ENCODE data around the gene IRF3. TPM values are rescaled to one million over a fixed set of nuclear protein-coding genes. Genes with fewer than 3 reads are reported as not detected.
A peak's percentile ranks its signal among the peaks of the same experiment; 100 is the strongest.
"Not testable (repeated sequence)": the region's sequence is repeated elsewhere in the genome, so short reads cannot be mapped to it uniquely, and the experiment has no call there.

The IRF3 gene
- total RNA-seq, 1 donor from 2014 or later: 34.5 TPM

DNA sequence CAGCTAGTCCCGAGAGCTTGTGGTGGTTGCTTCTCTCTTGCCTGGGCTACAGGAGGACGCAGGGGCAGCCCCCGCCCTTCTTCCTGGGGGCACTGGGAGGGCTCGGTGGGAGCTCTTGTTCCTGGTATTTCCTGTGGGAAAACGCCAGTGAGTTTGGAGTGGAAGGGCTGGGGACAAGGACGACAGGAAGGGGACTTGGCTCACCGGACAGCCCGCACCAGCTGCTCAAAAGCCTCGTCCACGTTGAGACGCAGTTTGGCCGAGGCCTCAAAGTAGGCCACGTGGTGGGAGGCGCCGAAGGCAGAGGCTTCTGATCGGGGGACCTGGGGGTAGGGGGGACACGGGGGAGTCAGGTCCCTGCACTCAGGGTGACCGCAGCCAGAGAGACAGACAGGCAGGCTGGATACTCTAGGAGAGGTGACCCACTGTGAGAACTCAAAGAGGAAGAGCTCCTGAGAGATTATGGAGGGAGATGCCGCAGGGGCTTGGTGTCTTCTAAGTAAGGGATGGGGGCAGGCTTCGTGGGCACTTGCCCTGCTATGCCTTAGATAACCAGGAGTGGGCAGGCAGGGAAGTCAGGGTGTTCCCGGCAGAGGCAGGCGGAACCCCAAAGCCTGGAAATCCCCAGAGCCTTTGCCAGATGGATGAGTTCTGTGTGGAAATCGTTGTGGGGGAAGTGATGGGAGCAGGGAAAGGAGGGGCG lies 30.0 kb downstream of the IRF3 start:
- H3K4me1 ChIP-seq: peaks cover 73% of the 10 kb centered on the region

DNA sequence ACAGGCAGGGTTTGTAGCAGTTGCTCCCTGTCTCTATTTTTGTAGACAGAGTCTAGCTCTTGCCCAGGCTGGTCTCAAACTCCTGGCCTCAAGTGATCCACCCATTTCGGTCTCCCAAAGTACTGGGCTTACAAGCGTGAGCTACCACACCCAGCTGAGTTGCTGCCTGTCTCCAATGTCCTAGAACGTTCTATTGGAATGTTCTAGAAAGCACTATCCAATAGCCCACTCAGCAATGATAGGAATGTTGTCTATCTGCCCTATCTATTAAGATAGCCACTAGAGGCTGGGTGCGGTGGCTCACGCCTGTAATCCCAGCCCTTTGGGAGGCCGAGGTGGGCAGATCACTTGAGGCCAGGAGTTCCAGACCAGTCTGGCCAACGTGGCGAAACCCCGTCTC lies 32.4 kb downstream of the IRF3 start:
- peaks cover 68% of the 10 kb centered on the region for H3K4me1 ChIP-seq

More for the DNA sequence above, 30.0 kb downstream of the IRF3 start:
- no peaks in the 10 kb centered on the region for H3K9me3 ChIP-seq (replicated peaks)
- H3K27ac ChIP-seq (replicated peaks): peak overlapping the region; percentile 65
- no peak overlapping the region for H3K4me3 ChIP-seq
- no peaks in the 10 kb centered on the region for H3K27me3 ChIP-seq (ENCODE audit: low read depth)
- intact Hi-C loops (cut with micrococcal nuclease): no loop called here
- TF ChIP-seq, protein P1, sequence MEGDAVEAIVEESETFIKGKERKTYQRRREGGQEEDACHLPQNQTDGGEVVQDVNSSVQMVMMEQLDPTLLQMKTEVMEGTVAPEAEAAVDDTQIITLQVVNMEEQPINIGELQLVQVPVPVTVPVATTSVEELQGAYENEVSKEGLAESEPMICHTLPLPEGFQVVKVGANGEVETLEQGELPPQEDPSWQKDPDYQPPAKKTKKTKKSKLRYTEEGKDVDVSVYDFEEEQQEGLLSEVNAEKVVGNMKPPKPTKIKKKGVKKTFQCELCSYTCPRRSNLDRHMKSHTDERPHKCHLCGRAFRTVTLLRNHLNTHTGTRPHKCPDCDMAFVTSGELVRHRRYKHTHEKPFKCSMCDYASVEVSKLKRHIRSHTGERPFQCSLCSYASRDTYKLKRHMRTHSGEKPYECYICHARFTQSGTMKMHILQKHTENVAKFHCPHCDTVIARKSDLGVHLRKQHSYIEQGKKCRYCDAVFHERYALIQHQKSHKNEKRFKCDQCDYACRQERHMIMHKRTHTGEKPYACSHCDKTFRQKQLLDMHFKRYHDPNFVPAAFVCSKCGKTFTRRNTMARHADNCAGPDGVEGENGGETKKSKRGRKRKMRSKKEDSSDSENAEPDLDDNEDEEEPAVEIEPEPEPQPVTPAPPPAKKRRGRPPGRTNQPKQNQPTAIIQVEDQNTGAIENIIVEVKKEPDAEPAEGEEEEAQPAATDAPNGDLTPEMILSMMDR (IDR thresholded peaks at IDR 0.05; ENCODE audit: borderline replicate concordance): no peak
- H3K36me3 ChIP-seq: peaks cover 23% of the 10 kb centered on the region
- DNase-seq: no peak

DNA sequence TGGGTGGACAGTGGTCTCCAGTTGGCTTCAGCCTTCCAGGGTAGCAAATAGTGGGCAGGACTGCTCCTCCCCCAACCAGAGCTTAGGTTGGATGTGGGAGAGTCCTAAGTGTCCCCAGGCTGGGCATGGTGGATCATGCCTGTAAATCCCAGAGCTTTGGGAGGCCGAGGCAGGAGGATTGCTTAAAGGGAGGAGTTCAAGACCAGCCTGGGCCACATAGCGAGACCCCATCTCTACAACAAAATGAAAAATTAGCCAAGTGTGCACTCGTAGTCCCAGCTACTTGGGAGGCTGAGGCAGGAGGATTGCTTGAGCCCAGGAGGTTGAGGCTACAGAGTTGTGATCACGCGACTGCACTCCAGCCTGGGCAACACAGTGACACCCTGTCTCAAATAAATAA lies 33.1 kb downstream of the IRF3 start:
- intact Hi-C loops (cut with micrococcal nuclease): no loop called here
- Histone ChIP-seq H3K36me3 (peaks cover 23% of the 10 kb centered on the region), H3K4me3 (no peak overlapping the region), H3K9me3 (replicated peaks) (no peaks in the 10 kb centered on the region), H3K27me3 (ENCODE audit: low read depth) (no peaks in the 10 kb centered on the region), H3K4me1 (peaks cover 61% of the 10 kb centered on the region), H3K27ac (replicated peaks) (no peak overlapping the region)
- TF ChIP-seq, protein P1 (IDR thresholded peaks at IDR 0.05; ENCODE audit: borderline replicate concordance): no peak
- DNase-seq: no peak

More for the DNA sequence above, 32.4 kb downstream of the IRF3 start:
- intact Hi-C loops (cut with micrococcal nuclease); H3K27me3 ChIP-seq (ENCODE audit: low read depth); H3K9me3 ChIP-seq (replicated peaks); H3K4me3 ChIP-seq; DNase-seq; H3K27ac ChIP-seq (replicated peaks): not testable (repeated sequence)
- peaks cover 23% of the 10 kb centered on the region for H3K36me3 ChIP-seq

DNA sequence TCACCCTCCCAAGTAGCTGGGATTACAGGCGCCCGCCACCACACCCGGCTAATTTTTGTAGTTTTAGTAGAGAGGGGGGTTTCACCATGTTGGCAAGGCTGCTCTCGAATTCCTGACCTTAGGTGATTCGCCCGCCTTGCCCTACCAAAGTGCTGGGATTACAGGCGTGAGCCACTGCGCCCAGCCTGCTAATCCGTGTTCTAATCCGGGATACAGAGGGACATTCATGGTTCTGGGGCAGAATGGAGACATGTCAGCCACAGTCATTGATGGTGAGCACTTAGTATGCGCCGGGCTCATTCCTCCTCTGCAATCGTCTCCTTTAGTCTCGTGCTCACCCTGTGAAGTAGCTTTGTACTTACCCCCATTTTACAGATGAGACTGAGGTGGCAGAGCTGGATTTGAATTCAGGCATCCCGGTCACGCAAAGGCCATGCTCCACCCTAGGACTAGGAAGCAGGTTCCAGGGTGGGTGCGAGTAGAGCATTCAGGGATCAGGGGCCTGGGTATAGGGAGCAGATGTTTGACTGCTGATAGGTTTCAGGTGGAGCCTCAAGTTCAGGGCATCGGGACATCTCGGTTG lies 34.0 kb downstream of the IRF3 start:
- Histone ChIP-seq H3K36me3 (peaks cover 30% of the 10 kb centered on the region), H3K27ac (replicated peaks) (peak overlapping the region; percentile 60), H3K27me3 (ENCODE audit: low read depth) (no peaks in the 10 kb centered on the region), H3K9me3 (replicated peaks) (no peaks in the 10 kb centered on the region), H3K4me3 (no peak overlapping the region), H3K4me1 (peaks cover 52% of the 10 kb centered on the region)
- TF ChIP-seq, protein P1 (IDR thresholded peaks at IDR 0.05; ENCODE audit: borderline replicate concordance): no peak
- DNase-seq: no peak
- intact Hi-C loops (cut with micrococcal nuclease): no loop called here

DNA sequence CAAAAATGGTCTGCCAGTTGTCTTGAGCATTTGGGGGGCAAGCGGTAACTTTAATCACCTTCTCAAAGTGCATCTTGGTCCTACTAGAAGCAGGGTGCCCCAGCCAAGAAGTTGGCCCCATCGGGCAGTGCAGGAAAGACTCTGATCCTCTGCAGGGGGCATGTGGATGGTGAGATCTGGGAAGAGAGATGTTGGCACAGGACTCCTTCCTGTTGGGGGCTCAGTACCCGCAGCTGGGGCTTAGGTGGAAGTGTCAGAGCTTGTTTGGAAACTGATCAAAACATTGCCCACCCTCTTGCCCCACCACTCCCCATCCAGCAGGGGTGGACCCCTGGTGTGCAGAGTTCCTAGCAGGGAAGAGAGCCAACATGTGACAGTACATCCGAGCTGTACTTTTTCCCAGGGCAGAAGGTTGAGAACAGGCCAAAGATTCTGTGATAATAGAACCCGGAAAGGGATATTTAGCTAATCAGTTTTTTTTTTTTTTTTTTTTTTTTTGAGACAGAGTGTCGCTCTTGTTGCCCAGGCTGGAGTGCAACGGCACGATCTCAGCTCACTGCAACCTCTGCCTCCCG lies 34.6 kb downstream of the IRF3 start:
- peak overlapping the region; percentile 60 for H3K27ac ChIP-seq (replicated peaks)
- intact Hi-C loops (cut with micrococcal nuclease): no loop called here

More for the DNA sequence above, 34.6 kb downstream of the IRF3 start:
- Histone ChIP-seq H3K36me3 (peaks cover 30% of the 10 kb centered on the region), H3K4me3 (no peak overlapping the region), H3K4me1 (peaks cover 46% of the 10 kb centered on the region), H3K9me3 (replicated peaks) (no peaks in the 10 kb centered on the region), H3K27me3 (ENCODE audit: low read depth) (no peaks in the 10 kb centered on the region)
- TF ChIP-seq, protein P1 (IDR thresholded peaks at IDR 0.05; ENCODE audit: borderline replicate concordance): no peak
- DNase-seq: no peak

Measured in left ventricle myocardium inferior (tissue), 1 donor.